SK-N-SH (cell line): ENCODE data around the gene LGR5. TPM values are rescaled to one million over a fixed set of nuclear protein-coding genes. Genes with fewer than 3 reads are reported as not detected.
A peak's percentile ranks its signal among the peaks of the same experiment; 100 is the strongest.

ENCODE experiments used
- CTCF ChIA-PET: fragments of 300-600, 350-600 bp; formaldehyde crosslinking; extraction: SDS; loops from one replicate; lab custom pipeline; 2021; lab: Yijun Ruan, JAX
- POLR2A ChIA-PET: fragments of 350-600 bp; sonication (Branson Sonifier 250); formaldehyde crosslinking; extraction: SDS; loops from one replicate; lab custom pipeline; 2020; ENCODE audit warnings: antibody characterized with exemption, inconsistent platforms; lab: Yijun Ruan, JAX
- DNase-seq: peaks from one replicate; pipeline ENCODE4 v3.0.0; 2012
- H2AFZ ChIP-seq: fragments of 200-600 bp; sonication (generic); 2 replicates; pipeline ENCODE4 v1.8.1; 2016; ENCODE audit warnings: antibody characterized with exemption, mild to moderate bottlenecking, low read depth
- H3F3A ChIP-seq: fragments of 200-600 bp; sonication (generic); replicated peaks from 2 replicates; pipeline ENCODE3; 2016; ENCODE audit warnings: antibody characterized with exemption, mild to moderate bottlenecking; ENCODE audit not compliant: insufficient read depth
- H3K27ac ChIP-seq, 2 experiments: fragments of 200-500 bp in 1 of 2; fragments of 200-600 bp in 1 of 2; sonication (Bioruptor generic) in 1 of 2; sonication (generic), shearing (Covaris generic) in 1 of 2; 2 replicates each; pipeline versions ENCODE4 v1.5.1 to v1.6.1; 2014 to 2016; ENCODE audit warnings: low read depth in 2 of 2, inconsistent platforms in 1 of 2, low read length in 1 of 2, mild to moderate bottlenecking in 1 of 2, mixed read lengths in 1 of 2
- H3K27me3 ChIP-seq: fragments of 200-600 bp; sonication (generic), shearing (Covaris generic); 2 replicates; pipeline ENCODE4 v1.6.1; 2016; ENCODE audit warnings: mixed run types; ENCODE audit not compliant: insufficient read depth
- H3K36me3 ChIP-seq, 2 experiments: fragments of 200-500 bp in 1 of 2; fragments of 200-600 bp in 1 of 2; sonication (Bioruptor generic) in 1 of 2; sonication (generic) in 1 of 2; replicated peaks in 1 of 2; 2 replicates each; pipeline versions ENCODE3 to v1.5.1; 2014 to 2016; ENCODE audit warnings: low read length in 1 of 2, mild to moderate bottlenecking in 1 of 2; ENCODE audit not compliant: insufficient read depth in 2 of 2, control insufficient read depth in 1 of 2
- H3K4me1 ChIP-seq, 2 experiments: fragments of 200-500 bp in 1 of 2; fragments of 200-600 bp in 1 of 2; sonication (Bioruptor generic) in 1 of 2; sonication (generic), shearing (Covaris generic) in 1 of 2; 2 replicates each; pipeline versions ENCODE4 v1.5.1 to v1.6.1; 2014 to 2016; ENCODE audit warnings: low read depth in 1 of 2, low read length in 1 of 2, mixed run types in 1 of 2; ENCODE audit not compliant: insufficient read depth in 2 of 2, control insufficient read depth in 1 of 2
- H3K4me2 ChIP-seq: fragments of 200-600 bp; sonication (generic), shearing (Covaris generic); 2 replicates; pipeline ENCODE4 v1.6.1; 2017; ENCODE audit warnings: mixed run types
- H3K4me3 ChIP-seq, 2 experiments: fragments of 200-500 bp in 1 of 2; fragments of 200-600 bp in 1 of 2; sonication (Bioruptor generic) in 1 of 2; sonication (generic), shearing (Covaris generic) in 1 of 2; 2 replicates each; pipeline versions ENCODE4 v1.5.1 to v1.8.1; 2014 to 2016; ENCODE audit warnings: low read depth in 2 of 2, inconsistent platforms in 1 of 2, low read length in 1 of 2, mild to moderate bottlenecking in 1 of 2, mixed read lengths in 1 of 2, moderate library complexity in 1 of 2
- H3K79me2 ChIP-seq: fragments of 200-600 bp; sonication (generic); 2 replicates; pipeline ENCODE4 v1.8.1; 2017; ENCODE audit warnings: mild to moderate bottlenecking; ENCODE audit not compliant: insufficient read depth
- H3K9ac ChIP-seq: fragments of 200-600 bp; sonication (generic); 2 replicates; pipeline ENCODE4 v1.6.1; 2017; ENCODE audit warnings: mixed run types
- H3K9me2 ChIP-seq: fragments of 200-600 bp; sonication (generic); 2 replicates; pipeline ENCODE4 v1.6.1; 2017; ENCODE audit warnings: mixed run types
- H3K9me3 ChIP-seq: fragments of 200-600 bp; sonication (generic); 2 replicates; pipeline ENCODE4 v1.6.1; 2017; ENCODE audit warnings: mixed run types, mild to moderate bottlenecking, moderate library complexity
- H4K20me1 ChIP-seq: fragments of 200-600 bp; sonication (generic); 2 replicates; pipeline ENCODE4 v1.6.1; 2017; ENCODE audit warnings: mild to moderate bottlenecking, mixed run types; ENCODE audit not compliant: insufficient read depth
- CHD2 ChIP-seq: fragments of 150-350 bp; IDR thresholded peaks from 2 replicates; pipeline ENCODE4 v1.6.1; 2018; ENCODE audit warnings: low read length; ENCODE audit not compliant: partially characterized antibody
- CTCF ChIP-seq: fragments of 200-600 bp; sonication (generic); IDR thresholded peaks from 2 replicates; pipeline ENCODE4 v1.6.1; 2017; ENCODE audit warnings: antibody characterized with exemption, mild to moderate bottlenecking, moderate library complexity
- FOXM1 ChIP-seq: IDR thresholded peaks from 2 replicates; pipeline ENCODE4 v1.4.0; 2012; ENCODE audit warnings: low read depth, mild to moderate bottlenecking
- IRF3 ChIP-seq: fragments of 150-350 bp; IDR thresholded peaks from 2 replicates; pipeline ENCODE4 v1.6.1; 2016; ENCODE audit warnings: mild to moderate bottlenecking, low read depth, low read length
- MAX ChIP-seq: IDR thresholded peaks from 2 replicates; pipeline ENCODE4 v1.4.0; 2012; ENCODE audit warnings: low read depth
- MEF2A ChIP-seq: IDR thresholded peaks from 2 replicates; pipeline ENCODE4 v1.4.0; 2012; ENCODE audit warnings: low read depth, borderline replicate concordance
- MXI1 ChIP-seq: IDR thresholded peaks from 2 replicates; pipeline ENCODE4 v1.6.1; 2012; ENCODE audit warnings: mild to moderate bottlenecking, low read depth, low read length, improper control_type of control experiment
- NRF1 ChIP-seq: IDR thresholded peaks from 2 replicates; pipeline ENCODE4 v1.6.1; 2012; ENCODE audit warnings: low read depth, mild to moderate bottlenecking, low read length
- PBX3 ChIP-seq: IDR thresholded peaks from 2 replicates; pipeline ENCODE4; 2012
- RAD21 ChIP-seq: IDR thresholded peaks from 2 replicates; pipeline ENCODE4 v1.6.1; 2012; ENCODE audit warnings: mild to moderate bottlenecking, low read length
- RXRA ChIP-seq: IDR thresholded peaks from 2 replicates; pipeline ENCODE4 v1.4.0; 2012; ENCODE audit warnings: low read depth, mild to moderate bottlenecking, borderline replicate concordance
- SMC3 ChIP-seq: IDR thresholded peaks from 2 replicates; pipeline ENCODE4 v1.6.1; 2012; ENCODE audit warnings: low read depth, low read length, improper control_type of control experiment
- TAF1 ChIP-seq: IDR thresholded peaks from 2 replicates; pipeline ENCODE4 v1.6.1; 2012; ENCODE audit warnings: low read depth, mild to moderate bottlenecking, low read length, moderate library complexity, borderline replicate concordance
- USF1 ChIP-seq: IDR thresholded peaks from 2 replicates; pipeline ENCODE4 v1.4.0; 2012; ENCODE audit warnings: low read depth, borderline replicate concordance
- WGBS: methylation state at CpG from one replicate; pipeline ENCODE4 v1.1.6; 2017; ENCODE audit warnings: low lambda C conversion rate; 5-methylcytosine and 5-hydroxymethylcytosine counted together
- polyA plus RNA-seq, 3 experiments: library from polyadenylated mRNA; depleted of rRNA; stranded (reverse); fragments of >200 nt; gene quantifications; 2 replicates each; pipeline ENCODE4 v1.2.3, GENCODE V29; 2012

The LGR5 gene
- polyA plus RNA-seq, 1 of the 3 experiments (the other 2 are of a cell fraction), result 1.4 TPM

GRCh38 chr12:71548893-71549292 lies 109.3 kb downstream of the LGR5 start:
- Histone ChIP-seq H3K4me1 (no peaks in the 10 kb centered on the region), H3K79me2 (no peaks in the 10 kb centered on the region), H3K4me2 (no peak overlapping the region), H3K9ac (no peak overlapping the region), H3K27ac (no peak overlapping the region), H3K27me3 (no peaks in the 10 kb centered on the region), H3K9me3 (no peaks in the 10 kb centered on the region), H3K9me2 (no peaks in the 10 kb centered on the region), H4K20me1 (no peaks in the 10 kb centered on the region), H2AFZ (no peak overlapping the region), H3K4me3 (no peak overlapping the region), H3K36me3 (no peaks in the 10 kb centered on the region)
- ChIA-PET CTCF (interaction anchor here (0.8 to 7.2 kb wide), 5 partner anchors 11 to 198 kb away, joined by 3 to 86 read pairs (median 3); no protein-coding TSS in a partner anchor), POLR2A (no interaction called here)
- DNase-seq, result no peak
- 87% methylated on average over 3 of the region's 3 CpGs for WGBS
- TF ChIP-seq IRF3 (no peak), USF1 (no peak), FOXM1 (no peak), PBX3 (no peak), CHD2 (no peak), MEF2A (no peak), TAF1 (no peak), RXRA (no peak), MXI1 (no peak), MAX (no peak)
- TF ChIP-seq, all 33 proteins: peak for 0
- H3F3A ChIP-seq, result no peaks in the 10 kb centered on the region

- 74% methylated on average over 3 of the region's 3 CpGs for WGBS
- Histone ChIP-seq H3F3A (peaks cover 9% of the 10 kb centered on the region), H3K27me3 (no peaks in the 10 kb centered on the region), H3K4me3 (no peak overlapping the region), H3K27ac (no peak overlapping the region), H3K36me3 (no peaks in the 10 kb centered on the region), H3K9ac (no peak overlapping the region), H3K4me2 (no peak overlapping the region), H2AFZ (no peak overlapping the region), H3K79me2 (no peaks in the 10 kb centered on the region)
- CTCF ChIA-PET, result interaction anchor here (0.6 to 7.2 kb wide), 30 partner anchors 8 to 335 kb away, joined by 3 to 86 read pairs (median 4); partner anchors contain the start of genes LGR5 and RAB21
- DNase-seq, result peak; percentile 22
- peak; percentile 81 for TF ChIP-seq RAD21
- no peak for TF ChIP-seq MXI1
- peak; percentile 58 for TF ChIP-seq CTCF
- 0 out of 2 replicates have a peak, but pooled peaks have one; percentile 5 for TF ChIP-seq NRF1
- peak; percentile 61 for TF ChIP-seq SMC3
- TF ChIP-seq, all 33 proteins: peak for 4
- H4K20me1 ChIP-seq, result no peaks in the 10 kb centered on the region
- no peaks in the 10 kb centered on the region; a peak in 1 of 4 replicates for H3K4me1 ChIP-seq
- POLR2A ChIA-PET, result no interaction called here
- no peaks in the 10 kb centered on the region for H3K9me3 ChIP-seq
- no peaks in the 10 kb centered on the region for H3K9me2 ChIP-seq
These were observed 111.9 kb downstream of the LGR5 start for GRCh38 chr12:71551529-71551928.
